Stomach (tissue), 4 donors: ENCODE measurements around the gene SRSF3.

Experiments used
- POLR2A ChIP-seq, 4 donors: fragments of 450-650 bp; IDR thresholded peaks; one replicate each; pipeline ENCODE4 v1.6.1; 2016; ENCODE audit warnings: antibody characterized with exemption in 4 of 4, control low read depth in 2 of 4, mild to moderate bottlenecking in 1 of 4, moderate library complexity in 1 of 4
- TF ChIP-seq, protein P1 (sequence below), 7 experiments: fragments of 450-650 bp in 4 of 7; fragments of 200-600 bp in 3 of 7; sonication (generic) in 3 of 7; IDR thresholded peaks; one replicate each; pipeline ENCODE4 v1.5.1; 2016 to 2019; ENCODE audit warnings: antibody characterized with exemption in 7 of 7, control low read depth in 2 of 7, mild to moderate bottlenecking in 1 of 7

DNA sequence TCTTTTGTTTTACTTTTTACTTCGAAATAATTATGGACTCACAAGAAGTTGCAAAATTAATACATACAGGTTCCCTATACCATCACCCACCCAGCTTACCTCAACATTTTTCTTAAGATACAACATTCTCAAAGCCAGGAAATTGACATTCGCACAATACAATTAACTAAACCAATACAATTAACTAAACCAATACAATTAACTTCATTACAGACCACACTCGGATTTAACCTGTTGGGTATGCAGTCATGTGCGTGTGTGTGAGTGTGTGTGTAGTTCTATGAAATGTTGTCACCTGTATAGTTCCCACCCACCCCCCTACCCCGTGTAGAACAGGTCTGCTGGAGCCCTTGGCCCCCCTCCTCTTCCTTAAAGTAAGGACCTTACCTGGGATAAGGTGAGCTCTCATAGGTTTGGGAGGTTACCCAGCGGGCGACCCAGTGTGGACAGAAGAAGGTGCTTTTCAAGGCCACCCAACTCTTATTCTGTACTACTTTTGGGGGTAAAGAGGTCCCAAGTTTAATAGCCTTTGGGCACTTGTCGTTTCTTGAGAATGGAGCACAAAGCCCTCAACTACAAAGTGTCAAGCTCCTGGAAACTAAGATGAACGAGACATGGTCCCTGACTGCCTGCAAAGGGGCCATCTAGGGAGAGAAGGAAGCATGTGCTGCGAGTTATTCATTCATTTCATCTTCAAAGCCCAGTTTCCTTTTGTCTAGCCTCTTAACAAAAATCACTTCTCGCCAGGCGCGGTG is 46.3 kb upstream of the SRSF3 start:
- TF ChIP-seq POLR2A (IDR thresholded peaks at IDR 0.05): no peak
- TF ChIP-seq, protein P1, sequence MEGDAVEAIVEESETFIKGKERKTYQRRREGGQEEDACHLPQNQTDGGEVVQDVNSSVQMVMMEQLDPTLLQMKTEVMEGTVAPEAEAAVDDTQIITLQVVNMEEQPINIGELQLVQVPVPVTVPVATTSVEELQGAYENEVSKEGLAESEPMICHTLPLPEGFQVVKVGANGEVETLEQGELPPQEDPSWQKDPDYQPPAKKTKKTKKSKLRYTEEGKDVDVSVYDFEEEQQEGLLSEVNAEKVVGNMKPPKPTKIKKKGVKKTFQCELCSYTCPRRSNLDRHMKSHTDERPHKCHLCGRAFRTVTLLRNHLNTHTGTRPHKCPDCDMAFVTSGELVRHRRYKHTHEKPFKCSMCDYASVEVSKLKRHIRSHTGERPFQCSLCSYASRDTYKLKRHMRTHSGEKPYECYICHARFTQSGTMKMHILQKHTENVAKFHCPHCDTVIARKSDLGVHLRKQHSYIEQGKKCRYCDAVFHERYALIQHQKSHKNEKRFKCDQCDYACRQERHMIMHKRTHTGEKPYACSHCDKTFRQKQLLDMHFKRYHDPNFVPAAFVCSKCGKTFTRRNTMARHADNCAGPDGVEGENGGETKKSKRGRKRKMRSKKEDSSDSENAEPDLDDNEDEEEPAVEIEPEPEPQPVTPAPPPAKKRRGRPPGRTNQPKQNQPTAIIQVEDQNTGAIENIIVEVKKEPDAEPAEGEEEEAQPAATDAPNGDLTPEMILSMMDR (IDR thresholded peaks at IDR 0.05): no peak
